Measurements from ENCODE around the gene MLXIP.

Gene MLXIP

DNA sequence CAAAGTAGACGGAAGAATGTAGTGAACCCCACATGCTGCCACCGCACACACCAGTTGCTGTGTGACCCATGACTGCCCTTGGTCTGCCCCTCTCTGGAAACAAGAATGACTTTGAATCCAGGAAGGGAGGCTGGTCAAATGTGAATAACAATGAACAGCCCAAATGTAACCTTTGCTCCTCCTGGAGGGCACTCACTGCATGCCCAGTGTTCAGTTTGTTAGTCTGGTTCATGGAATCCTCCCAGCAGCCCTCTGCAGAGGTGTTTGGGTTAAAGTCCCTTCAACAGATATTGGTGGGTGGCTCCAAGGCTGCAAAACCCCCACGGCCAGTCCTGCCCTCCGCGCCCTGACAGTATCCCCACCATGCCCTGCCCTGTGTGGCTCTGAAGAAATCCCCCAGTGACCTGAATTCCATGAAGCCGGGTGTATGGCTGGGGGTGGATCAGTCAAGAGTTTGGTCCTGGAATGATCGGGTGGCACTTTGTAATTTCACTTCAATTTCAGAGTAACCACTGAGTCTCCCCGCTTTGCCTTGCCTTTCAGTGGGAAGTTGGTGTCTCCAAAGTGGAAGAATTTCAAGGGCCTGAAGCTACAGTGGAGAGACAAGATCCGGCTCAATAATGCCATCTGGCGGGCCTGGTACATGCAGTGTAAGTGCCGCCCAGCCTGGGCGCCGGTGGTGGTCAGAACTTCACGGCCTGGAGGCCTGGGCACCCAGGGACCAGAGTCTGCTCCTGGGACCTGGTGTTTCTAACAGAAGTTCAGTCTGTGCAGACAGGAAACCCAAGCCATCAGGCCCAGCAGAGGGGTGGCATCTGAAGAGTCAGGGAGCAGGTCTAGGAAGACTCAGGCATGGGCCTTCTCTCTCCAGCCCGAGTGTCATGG lies 48.4 kb downstream of the MLXIP start:
- no peak for DNase-seq

DNA sequence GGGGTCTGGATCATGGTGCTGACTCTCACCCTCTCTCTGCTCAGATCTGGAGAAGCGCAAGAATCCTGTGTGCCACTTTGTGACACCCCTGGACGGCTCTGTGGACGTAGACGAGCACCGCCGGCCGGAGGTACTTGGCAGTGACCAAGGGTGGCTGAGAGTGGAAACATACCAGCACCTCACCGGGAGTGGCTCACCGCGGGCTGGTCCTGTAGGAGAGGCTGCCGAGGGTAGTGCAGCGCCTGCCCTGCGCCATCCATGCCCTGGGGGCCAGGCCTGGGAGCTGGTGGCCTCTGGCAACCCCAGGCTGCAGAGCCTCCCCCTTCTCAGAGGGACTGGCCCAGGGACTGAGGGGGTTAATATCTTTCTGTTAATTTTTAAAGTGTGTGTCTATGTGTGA lies 49.3 kb downstream of the MLXIP start:
- no peak for DNase-seq

DNA sequence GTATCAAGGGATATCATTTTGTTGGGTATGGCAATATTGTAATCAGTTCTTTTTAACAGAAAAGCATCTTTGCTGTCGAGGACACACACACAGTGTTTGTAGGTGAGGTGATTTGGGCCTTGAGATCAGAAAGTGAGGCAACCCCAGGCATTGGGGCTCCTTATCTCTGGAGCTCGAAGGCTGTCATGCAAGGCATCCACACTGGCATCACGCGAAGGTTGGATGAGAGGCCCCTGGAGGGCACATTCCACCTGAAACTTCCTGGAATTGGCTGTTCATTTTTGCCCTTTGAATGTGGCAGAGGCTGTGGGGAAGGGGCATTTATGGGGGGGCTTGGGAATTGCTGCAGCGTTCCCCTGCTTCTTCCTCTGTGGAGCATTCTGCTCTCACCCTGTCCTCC lies 49.9 kb downstream of the MLXIP start:
- DNase-seq = no peak

DNA sequence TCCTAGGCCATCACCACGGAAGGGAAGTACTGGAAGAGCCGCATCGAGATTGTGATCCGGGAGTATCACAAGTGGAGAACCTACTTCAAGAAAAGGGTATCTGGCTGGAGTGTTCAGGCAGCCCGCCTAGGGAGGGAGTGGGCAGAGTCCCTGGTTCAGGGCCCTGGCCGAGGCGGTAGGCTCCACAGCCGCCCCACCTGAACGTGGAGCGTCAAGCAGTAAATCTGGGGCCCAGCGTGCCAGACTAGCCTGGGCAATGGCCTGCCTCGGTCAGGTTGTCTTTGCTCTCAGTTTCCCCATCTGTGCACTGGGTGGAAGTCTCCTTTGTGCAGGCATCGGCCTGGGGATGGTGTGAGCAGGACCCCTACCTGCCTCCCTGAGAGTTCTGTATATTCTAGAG lies 50.6 kb downstream of the MLXIP start:
- DNase-seq = no peak

DNA sequence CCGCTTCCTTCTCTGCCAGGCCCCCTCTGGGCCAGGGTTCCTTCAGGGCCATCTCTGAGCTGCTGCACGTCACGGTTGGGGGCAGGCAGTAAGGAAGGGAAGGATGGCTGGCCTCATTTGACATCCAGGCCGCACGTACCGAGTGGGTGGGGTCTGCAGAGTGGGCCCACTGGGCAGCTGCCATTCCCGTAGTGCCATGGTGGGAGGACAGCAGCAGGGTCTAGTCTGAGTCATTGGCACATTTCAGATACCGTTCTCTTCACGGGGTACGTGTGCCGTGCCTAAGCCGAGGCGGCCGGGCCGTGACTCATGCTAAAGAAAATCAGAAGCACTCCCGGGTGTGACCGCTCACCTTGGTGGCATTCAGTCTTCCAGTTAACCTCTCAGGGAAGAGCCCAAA lies 51.6 kb downstream of the MLXIP start:
- DNase-seq = no peak

DNA sequence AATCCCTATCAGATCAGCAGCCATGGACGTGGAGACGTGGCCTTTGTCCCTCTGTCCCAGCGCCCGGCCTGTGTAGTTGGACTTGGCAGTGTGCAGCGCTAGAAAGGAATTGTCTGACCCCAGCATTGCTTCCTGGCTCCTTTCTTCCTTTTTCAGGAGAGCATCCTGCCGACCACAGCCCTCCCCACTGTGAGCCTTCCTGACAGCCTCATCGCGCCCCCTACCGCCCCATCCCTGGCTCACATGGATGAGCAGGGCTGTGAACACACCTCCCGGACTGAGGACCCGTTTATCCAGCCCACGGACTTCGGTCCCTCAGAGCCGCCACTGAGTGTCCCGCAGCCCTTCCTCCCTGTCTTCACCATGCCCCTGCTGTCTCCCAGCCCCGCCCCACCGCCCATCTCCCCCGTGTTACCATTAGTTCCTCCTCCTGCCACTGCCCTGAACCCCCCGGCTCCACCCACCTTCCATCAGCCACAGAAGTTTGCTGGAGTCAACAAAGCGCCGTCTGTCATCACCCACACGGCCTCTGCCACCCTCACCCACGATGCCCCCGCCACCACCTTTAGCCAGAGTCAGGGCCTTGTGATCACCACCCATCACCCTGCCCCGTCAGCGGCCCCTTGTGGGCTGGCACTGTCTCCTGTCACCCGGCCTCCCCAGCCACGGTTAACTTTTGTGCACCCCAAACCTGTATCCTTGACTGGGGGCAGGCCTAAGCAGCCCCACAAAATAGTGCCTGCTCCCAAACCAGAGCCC lies 54.8 kb downstream of the MLXIP start:
- DNase-seq = no peak

DNA sequence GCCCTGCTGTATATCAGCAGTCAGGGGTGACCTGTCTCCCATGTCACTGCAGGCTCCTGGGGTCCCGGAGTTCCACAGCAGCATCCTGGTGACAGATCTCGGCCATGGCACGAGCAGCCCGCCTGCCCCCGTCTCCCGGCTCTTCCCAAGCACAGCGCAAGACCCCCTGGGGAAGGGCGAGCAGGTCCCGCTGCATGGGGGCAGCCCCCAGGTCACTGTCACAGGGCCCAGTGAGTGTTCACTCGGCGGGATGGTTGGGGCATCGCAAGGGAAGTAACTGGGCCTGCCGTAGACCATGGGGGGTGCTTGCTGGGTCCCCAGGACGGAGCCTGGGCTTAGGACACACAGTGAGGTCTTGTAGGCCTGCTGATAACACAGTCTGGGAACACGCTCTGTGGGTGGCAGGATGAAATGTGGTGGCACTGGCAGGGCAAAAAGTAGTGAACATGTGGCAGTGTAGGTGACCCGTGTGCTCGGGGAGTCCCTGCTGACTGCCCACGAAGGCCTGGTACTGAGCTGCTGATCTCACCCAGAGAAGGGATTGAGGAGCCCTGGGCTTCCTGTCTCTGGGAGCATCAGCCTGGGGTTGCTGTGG lies 57.0 kb downstream of the MLXIP start:
- DNase-seq = no peak

DNA sequence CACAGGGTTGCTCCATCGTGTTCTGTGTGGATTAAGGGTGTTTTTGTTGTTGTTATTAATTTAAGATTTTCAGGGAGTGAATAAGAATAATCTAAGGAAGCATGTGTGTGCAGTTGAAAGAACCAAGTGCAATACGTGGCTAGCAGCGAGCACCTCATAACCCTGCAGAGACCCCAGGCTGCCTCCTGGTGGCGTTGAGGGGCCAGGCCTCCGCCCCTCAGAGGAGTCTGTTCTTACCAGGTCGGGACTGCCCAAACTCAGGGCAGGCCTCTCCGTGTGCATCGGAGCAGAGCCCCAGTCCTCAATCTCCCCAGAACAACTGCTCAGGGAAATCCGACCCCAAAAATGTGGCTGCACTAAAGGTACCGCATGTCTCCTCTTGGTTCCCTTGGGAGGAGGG lies 58.7 kb downstream of the MLXIP start:
- no peak for DNase-seq

DNA sequence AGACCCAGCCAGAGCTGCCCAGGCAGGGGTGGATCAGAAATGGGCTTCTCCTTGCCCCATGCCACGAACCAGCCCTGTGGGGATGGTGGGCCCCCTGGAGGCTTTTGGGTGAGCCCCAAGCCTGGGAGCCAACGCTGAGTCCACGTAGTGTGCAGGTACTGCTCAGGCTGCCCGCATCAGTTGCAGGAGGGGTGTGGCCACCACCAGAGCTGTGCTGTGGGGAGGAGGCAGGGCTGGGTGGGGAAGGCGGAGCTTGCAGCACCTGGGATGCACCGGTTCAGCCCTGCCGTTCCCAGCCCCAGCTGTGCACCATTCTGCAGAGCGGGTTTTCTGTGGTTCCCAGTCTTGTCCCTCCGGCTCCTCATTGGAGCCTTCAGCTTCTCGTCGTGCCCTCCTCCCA lies 59.1 kb downstream of the MLXIP start:
- DNase-seq = no peak

DNA sequence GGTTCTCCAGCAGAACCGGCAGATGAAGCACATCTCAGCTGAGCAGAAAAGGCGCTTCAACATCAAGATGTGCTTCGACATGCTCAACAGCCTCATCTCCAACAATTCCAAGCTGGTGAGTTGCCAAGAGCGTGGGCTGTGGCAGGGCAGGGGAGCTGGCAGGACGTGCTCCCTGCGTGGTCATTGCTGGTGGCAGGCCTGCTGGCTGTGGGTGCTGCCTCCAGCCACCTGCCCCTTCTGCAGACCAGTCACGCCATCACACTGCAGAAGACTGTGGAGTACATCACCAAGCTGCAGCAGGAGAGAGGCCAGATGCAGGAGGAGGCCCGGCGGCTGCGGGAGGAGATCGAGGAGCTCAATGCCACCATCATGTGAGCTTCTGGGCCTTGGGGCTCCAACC lies 59.6 kb downstream of the MLXIP start:
- DNase-seq = no peak

DNA sequence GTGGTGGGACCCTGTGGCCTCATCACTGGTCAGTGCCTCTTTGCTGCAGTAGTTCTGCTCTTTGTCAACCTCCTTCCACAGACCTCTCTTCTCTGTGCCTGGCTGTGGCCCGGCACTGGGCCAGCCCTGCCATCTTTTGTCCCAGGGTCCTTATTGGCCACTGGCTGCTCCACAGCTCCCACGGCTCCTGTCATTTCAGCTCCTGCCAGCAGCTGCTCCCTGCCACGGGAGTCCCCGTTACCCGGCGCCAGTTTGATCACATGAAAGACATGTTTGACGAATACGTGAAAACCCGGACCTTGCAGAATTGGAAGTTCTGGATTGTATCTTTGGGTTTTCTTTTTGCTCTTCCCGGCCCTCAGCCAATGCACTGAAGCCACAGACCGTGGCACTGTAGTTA lies 60.1 kb downstream of the MLXIP start:
- DNase-seq = no peak

DNA sequence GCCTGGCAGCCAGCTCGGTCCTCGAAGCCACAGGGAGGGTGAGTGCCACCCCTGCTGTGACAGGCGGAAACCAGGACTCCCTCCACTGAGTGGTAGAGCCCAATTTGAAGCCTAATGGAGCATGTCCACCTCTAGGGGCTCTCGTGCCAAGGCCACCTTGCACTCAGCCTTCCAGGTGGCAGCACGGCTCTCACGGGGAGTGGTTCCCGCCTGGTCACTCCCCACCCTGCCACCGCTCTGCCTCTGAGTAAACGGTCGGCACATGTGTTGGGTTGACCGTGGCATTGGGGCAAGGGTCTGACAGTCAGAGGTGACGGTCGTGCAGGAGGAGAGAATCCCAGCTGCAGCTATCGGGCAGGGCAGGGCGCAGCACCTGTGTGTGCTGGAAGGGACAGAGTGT lies 60.7 kb downstream of the MLXIP start:
- no peak for DNase-seq

DNA sequence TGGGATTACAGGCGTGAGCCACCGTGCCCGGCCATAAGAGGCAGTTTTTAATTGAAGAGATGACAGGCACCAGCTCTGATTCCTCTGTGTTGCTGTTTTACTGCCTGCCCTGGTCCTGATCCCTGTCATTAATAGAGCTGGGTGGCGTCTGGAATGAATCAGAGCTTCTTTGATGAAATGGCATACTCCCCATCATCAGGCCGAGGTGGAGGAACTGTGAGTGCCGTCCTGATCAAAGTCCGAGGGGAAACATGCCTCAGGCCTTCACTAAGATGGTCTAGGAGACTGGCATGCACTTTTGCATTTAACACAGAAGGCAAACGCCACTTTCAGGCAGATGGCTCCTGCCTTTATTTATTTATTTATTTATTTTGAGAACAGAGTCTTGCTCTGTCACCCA lies 61.4 kb downstream of the MLXIP start:
- DNase-seq = no peak

DNA sequence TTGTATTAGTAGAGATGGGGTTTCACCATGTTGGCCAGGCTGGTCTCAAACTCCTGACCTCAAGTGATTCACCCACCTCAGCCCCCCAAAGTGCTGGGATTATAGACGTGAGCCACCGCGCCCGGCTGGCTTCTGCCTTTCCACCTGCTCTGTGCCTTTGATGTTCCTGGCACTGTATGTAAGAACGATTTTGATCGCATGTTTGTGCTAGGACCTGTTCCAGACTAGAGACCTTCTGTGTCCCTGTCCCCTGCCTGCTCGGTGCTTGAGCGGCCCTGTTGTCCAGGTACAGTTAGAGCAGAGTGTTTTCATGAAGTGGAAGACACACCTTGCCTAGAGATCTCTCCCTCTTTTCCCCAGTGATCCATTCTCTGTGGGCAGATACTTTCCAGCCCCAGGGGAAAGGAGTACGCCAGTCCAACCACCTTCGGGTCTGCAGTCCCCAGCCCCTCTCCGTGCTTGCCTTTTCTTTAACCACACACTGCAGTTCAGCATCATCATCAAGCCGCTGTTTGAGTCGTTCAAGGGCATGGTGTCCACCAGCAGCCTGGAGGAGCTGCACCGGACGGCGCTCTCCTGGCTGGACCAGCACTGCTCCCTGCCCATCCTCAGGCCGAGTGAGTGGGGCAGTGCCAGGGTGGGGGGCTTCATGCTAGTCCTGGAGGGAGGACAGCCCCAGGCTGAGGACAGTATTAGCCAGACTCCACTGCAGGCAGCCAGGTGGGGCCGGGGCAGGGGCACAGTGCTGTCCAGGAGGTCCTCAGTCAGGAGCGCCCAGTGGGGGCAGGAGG lies 62.1 kb downstream of the MLXIP start:
- no peak for DNase-seq

DNA sequence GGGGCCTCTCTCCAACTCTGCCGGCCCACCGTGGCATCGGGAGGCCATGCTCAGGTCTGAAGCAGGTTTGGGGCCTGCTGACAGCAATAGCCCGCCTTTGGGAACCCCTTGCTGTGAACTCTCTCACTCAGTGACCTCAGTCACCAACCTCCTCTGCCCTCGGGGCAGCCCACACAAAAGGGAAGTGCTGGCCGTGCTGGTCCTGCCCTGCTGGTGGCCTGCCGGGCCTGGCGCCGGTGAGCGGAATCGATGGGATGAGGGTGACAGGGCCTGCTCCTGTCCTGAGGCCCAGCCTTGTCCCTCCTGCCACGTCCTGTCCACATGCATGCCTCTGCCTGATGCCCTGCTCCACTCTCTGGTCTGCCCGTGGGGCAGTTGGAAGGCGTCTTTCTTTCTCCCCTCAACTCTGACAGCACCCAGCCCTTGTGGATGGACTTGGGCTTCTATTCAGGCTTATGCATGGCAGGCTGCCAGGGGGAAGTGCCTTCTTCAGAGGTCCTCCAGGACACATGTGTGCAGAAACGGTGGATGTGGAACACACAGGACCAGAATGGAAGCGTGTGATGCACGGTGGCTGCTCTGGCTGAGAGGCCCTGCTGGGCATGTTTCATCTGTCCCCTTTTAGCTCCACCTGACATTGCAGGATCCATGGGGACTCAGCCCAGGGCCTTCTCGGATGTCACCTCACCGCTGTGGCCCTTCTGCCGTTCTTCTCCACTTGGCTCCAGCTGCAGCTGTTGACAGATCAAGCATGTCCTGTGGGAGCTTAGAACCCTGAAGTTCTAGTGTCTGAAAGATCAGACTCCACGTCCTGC lies 63.6 kb downstream of the MLXIP start:
- DNase-seq = no peak

DNA sequence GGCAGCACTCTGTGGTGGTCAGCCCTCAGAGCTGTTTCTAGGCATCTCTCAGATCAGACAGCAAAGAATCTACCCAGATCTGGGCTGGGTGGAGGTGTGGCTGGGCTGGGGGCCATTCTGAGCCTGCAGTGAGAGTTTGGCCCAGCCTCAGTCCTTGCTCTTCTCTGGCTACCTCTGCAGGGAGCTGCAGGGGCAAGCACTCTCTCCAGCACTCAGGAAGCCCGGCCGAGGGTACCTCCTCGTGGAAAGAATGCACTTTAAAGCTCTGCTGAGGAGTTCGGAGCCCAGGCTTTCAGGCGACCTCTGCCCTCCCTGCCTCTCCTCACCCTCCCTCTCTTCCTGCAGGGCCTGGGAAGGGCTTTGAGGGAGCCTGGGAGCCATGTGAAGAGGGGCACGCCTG lies 64.3 kb downstream of the MLXIP start:
- DNase-seq = no peak

DNA sequence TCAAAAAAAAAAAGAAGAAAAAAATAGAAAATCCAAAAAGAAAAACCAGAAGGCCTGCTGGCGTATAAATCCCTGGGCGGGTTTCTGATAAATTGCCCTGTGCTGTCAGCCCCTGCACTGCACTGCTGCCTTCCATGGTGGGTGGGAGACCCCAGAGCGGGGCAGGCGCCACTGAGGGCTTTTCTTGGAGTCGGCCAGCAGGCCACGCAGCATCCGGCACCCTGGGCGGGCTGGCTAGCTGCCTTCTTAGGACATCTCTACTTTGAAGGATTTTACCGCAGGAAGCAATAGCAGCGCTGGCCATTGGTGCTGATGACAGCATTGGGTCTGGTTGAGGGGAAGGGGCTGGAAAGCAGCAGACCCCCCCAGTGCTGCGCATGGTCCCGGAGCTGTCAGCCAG lies 66.3 kb downstream of the MLXIP start:
- DNase-seq = no peak

DNA sequence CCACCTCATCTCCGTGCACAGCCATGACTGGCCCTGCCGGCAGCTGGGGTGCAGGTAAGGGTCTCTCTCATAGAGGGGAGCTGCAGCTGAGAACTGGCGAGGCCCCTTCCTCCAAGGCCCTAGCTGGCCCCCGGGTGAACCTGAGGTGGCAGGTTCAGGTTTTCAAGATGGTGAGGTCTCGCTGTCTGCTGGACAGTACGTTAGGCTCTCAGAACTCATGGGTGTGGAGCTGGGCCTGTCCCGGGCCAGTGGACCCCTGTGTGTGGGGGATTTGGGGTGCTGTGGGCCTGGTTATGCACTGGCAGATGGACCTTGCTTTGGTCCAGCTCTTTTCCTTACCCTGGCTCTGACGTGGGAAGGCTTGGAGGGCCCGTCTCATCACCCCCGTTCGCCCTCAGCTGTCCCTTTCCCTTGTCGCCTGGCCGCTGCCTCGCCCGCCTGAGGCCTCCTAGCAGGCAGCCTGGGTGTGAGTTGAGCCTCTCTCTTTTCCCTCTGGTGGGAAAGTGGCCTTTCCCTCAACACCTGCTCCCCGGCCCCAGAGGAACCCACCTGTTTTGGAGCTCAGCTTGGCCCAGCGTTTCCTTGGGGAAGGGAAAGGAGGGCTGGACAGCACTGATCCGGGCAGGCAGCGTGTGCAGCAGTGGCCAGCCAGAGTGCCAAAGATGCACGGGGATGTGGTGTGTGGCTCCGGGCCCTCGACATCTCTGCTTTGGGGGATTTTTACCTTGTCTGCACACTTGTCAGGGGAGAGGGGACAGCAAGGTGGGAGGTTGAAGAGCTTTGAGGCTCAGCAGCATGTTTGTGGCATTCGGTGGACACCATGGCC lies 67.2 kb downstream of the MLXIP start:
- DNase-seq = no peak

DNA sequence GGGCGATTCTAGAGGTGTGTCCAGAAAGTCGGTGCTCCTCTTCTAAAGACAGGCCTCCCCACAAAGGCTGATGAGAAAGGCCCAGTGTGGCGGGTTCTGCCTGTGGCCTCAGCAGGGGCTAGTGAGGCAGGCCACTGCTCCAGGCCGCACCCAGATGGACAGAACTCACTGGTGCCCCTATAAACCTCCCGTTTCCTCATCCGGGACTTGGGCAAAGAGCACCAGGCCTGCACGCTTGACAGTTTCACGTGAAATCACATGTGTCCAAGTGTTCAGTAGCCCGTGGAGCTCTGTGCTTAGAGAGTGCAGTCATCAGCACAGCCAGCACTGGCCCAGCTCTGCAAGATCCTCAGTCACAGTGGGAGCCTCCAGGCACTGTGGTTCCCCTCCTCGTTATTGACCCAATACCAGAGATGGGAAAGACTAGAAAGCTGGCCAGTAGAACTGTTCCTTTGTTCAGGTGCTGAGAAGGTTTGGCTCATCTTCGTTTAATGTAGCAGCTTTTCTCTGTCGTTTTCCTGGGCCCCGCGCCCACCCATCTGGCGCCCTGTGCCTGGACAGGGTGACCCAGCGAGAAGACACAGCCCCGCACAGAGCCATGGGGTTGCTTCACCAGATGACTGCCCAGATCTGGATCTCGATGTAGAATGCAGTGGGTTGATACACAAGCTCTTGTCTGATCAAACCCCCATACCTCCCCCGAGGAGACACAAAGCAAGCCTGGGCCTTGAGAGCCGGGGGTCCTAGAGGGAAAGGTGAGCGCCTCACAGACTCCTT lies 69.1 kb downstream of the MLXIP start:
- no peak for DNase-seq

DNA sequence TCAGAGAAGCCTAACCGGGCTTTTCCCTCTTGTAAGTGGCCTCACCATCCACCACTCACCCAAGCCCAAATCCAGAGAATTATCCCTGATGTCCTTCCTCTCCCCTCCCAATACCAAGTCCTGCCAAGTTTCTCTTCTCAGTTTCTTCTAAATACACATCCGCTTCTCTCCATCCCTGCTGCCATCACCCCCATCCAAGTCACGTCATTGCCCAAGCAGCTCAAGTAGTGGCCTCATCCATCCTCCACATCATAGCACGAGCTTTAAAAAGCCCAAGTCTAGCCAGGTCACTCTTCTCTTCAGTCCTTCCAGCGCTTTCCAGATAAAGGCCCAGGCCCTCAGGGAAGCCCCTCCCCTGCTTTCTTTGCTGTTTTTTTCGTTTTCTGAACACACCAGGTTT lies 70.1 kb downstream of the MLXIP start:
- no peak for DNase-seq
